HG03342 (cell line): Measurements from ENCODE around the gene MT1X.
"Not testable (repeated sequence)": the region's sequence is repeated elsewhere in the genome, so short reads cannot be mapped to it uniquely, and the experiment has no call there.

Experiments
- ATAC-seq: cut with Tn5 transposase; IDR thresholded peaks from one replicate; pipeline ENCODE4 v1.9.1; 2021; ENCODE audit warnings: mild to moderate bottlenecking, moderate library complexity; ENCODE audit not compliant: unreplicated experiment

MT1X gene

GRCh38 chr16:56652600-56652999 is 29.7 kb upstream of the MT1X start:
- no peak for ATAC-seq

DNA sequence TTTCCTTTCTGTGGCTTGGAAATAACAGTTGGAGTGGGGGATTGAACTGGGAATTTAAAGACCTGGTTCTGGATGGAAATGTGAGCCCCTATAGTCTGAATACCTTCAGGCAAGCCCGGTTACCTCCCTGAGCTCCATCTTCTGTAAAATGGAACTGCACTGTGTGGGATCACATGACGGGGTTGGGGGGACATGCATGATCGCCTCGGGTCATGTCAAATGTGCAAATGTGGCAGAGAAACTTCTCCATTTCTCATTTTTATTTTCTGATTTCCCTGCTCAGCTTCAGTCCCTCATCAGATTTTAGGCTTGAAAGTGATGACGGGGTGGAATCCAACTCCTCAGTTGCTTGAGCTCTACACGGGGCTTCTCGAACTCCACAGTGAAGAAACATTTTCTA is 29.1 kb upstream of the MT1X start:
- ATAC-seq: no peak

GRCh38 chr16:56657555-56658326 is 24.5 kb upstream of the MT1X start, which contains the start of gene MT1F:
TSS of gene MT1F (plus strand) at chr16:56657959. CDS start at chr16:56658059, 100 bp downstream.
- peak; percentile 52 for ATAC-seq

DNA sequence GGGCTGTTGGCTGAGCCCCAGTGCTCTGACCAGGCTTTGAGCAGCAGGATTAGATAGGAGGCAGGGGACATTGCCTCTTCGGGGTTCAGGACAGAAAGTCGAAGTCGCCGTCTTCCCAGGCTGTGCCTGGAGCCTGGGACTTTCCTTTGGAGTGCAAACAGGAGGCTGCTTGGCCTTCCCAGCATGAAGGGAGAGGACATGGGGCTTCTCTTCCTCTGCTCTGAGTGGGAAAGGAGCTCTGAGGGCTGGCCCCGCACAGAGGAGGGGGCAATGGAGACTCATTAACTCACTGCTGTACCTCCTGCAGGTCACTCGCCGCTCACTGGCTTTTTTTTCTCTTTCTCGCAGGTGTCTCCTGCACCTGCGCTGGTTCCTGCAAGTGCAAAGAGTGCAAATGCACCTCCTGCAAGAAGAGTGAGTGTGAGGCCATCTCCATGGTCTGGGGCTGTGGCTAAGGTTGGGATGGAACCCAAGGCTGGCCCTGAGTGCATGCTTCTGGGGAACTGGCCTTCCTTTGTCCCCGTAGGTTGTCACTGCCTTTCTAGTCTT is 23.9 kb upstream of the MT1X start:
- no peak for ATAC-seq

- ATAC-seq: no peak
Observed at GRCh38 chr16:56662357-56663354, 19.6 kb upstream of the MT1X start.

DNA sequence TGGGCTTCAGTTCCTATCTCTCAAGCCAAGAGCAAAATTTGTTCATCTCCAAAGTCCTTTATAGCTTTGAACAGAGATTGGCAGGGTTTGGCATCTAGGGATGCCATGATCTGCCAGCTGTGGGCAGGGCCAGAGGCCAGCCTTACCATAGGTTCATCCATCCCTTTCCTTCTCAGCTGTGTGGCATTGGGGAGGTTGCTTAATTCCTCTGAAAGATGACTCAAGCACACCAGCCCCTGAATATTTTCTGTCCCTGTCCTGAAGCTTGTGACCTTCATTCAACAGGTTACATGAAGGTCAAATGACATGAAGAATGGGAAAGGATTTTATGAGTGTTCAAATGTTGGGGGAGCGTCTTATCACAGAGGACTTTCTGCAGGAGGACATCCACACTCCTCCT is 17.8 kb upstream of the MT1X start:
- ATAC-seq: no peak

DNA sequence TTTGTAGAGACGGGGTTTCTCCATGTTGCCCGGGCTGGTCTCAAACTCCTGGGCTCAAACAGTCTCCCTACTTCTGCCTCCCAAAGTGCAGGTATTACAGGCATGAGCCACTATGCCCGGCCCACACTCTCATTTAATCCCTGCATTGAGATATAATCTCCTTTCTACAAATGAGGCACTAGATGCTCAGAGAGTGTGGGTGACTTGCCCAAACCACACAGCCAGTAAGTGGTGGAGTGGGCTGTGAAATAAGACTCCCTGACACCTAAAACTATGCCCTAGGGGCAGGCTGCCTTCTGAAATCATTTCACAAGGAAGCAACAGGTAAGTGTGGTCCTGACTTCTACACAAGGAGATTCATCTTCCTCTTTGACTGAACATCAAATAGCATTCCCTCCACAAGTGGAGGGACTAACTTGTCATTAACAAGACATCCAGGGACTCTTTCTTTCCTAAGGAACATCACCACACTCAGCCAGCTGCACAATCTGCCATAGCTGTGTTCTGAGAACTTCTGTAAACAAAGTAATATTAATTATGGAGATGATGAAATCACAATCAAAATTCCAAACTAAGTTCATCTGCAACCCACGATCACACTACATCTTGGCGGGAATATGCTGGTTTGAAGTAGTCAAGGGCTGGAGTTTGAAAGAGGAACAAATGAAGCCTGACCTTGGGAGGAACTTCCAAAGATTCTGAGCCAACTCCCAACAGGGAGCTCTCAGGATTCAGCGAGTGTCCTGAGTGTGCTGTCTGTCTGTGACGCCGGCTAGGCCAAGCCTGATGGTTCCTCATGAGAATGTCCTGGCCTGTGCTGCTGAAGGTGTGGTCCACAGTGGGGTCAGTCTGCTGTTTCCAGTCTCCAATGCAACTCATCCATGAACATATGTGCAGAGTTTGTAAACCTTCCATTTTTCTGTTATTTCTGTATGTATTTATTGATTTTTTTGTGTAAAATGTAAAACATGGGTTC is 16.7 kb upstream of the MT1X start:
- ATAC-seq: not testable (repeated sequence)

GRCh38 chr16:56667581-56668571 is 14.4 kb upstream of the MT1X start, which contains the start of gene MT1G:
TSS of gene MT1G (minus strand) at chr16:56668065. CDS start at chr16:56667993, 72 bp downstream.
- no peak for ATAC-seq

DNA sequence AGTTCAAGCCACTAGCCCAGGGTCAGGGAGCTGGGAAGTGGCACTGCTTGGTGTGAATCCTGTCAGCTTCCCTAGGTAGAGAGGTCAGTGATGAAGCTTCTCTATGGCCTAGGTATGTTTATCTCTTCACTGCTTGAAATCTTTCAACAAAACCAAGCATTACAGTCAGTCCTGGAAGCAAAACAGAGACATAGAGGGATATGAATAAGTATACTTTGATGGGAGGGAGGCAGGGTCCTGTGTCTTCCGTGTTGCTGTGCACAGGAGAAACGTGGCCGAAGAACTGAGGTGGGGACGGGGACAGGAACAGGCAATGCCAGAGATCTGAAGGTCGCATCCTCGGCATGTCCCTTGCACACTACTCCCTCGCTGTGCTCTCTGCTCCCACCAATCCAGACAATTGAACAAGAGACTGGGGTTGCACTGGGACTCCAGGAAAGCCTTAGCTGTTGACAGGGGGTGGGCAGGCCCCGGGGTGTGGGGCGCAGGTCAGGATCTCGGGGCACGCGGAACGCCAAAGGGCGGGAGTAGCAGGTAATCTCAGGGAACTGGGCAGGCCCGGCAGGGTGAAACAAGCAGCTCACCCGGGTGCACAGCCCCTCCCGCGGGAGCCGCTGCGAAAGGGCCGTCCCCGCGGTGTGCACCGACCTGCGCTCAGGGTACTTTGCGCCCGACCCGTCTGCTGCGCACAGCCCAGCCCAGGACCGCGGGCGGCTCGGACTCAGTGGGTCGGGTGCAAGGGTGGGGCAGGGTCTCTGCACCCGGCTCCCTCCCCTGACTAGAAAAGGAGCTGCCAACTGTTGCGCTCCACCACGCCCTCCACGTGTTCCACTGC is 13.0 kb upstream of the MT1X start, which contains the start of gene MT1H:
Gene MT1H, plus strand, starts transcription at position 810 of the 835 bp plus-strand sequence. CDS start 71 bp downstream, outside the sequence.
- ATAC-seq: no peak

- no peak for ATAC-seq
Observed at GRCh38 chr16:56669840-56670619, 12.2 kb upstream of the MT1X start.

- no peak for ATAC-seq
Observed at GRCh38 chr16:56670620-56670934, 11.7 kb upstream of the MT1X start.

DNA sequence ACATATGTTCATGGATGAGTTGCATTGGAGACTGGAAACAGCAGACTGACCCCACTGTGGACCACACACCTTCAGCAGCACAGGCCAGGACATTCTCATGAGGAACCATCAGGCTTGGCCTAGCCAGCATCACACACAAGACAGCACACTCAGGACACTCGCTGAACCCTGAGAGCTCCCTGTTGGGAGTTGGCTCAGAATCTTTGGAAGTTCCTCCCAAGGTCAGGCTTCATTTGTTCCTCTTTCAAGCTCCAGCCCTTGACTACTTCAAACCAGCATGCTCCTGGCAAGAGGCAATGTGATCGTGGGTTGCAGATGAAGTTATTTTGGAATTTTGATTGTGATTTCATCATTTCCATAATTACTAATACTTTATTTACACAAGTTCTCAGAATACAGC is 10.6 kb upstream of the MT1X start:
- not testable (repeated sequence) for ATAC-seq

DNA sequence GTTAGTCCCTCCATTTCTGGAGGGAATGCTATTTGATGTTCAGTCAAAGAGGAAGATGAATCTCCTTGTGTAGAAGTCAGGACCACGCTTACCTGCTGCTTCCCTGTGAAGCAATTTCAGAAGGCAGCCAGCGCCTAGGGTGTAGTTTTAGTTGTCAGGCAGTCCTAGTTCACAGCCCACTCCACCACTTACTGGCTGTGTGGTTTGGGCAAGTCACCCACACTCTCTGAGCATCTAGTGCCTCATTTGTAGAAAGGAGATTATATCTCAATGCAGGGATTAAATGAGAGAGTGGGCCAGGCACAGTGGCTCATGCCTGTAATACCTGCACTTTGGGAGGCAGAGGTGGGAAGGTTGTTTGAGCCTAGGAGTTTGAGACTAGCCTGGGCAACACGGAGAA is 10.1 kb upstream of the MT1X start:
- ATAC-seq: not testable (repeated sequence)

- no peak for ATAC-seq
Observed at GRCh38 chr16:56672761-56673536, 9.3 kb upstream of the MT1X start.

DNA sequence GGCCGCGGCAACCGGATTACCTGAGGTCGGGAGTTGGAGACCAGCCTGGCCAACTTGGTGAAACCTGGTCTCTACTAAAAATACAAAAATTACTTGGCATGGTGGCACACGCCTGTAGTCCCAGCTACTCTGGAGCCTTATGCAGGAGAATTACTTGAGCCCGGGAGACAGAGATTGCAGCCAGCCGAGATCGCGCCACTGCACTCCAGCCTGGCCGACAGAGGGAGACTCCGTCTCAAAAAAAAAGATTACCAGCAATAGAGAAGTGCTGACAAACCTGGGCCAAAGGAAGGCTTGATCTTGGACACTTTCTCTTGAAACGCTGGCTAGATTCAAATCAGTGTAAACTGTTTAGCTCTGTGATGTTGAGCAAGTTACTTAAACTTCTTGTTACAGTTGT is 8.3 kb upstream of the MT1X start:
- ATAC-seq: no peak

DNA sequence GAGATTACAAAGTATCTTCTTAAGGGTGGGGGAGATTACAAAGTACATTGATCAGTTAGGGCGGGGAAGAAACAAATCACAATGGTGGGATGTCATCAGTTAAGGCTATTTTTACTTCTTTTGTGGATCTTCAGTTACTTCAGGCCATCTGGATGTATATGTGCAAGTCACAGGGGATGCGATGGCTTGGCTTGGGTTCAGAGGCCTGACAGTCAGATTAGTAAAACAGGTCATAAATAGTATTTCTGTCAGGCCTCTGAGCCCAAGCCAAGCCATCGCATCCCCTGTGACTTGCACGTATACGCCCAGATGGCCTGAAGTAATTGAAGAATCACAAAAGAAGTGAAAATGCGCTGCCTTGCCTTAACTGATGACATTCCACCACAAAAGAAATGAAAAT is 7.7 kb upstream of the MT1X start:
- ATAC-seq: not testable (repeated sequence)
